Esophagus mucosa (tissue), 1 donor: Measurements from ENCODE around the gene ROBO1. TPM values are rescaled to one million over a fixed set of nuclear protein-coding genes. Genes with fewer than 3 reads are reported as not detected.
"Not testable (repeated sequence)": the region's sequence is repeated elsewhere in the genome, so short reads cannot be mapped to it uniquely, and the experiment has no call there.

Source experiments
- ATAC-seq: fragments of 200-7000 bp; cut with Tn5 transposase; one replicate; pipeline ENCODE4 v1.9.1; 2020
- total RNA-seq: library from RNA; stranded (reverse); gene quantifications from one replicate; pipeline ENCODE4 v1.2.4, GENCODE V29; 2023
- donor health status: DM: yes; HTN: yes; CAD: no.

The ROBO1 gene
- total RNA-seq, 1 donor from 2014 or later = 52.4 TPM

DNA sequence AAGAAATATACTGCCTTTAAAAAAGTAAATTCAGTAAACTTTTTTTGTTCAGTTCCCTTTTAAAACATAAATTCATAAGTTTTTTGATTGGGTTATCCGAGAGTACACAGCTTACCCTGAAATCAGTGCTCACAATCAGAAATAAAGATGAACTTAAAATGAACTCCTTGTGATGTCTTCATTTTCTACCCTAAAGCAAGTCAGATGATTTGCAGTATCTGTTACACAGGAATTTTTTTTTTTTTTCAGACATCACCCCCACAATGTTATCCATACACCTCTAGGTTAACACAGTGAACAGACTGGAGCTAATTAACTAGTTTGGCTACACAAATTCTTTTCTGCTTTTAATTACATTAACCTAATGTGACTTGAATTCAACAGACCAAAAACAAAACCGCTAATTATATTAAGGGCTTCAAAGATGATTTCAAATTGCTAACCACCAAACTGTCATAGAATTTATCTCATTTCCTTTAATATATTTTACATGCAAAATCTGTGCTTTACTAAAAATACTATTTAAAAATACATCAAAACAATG, 1042.0 kb downstream of the ROBO1 start:
- ATAC-seq = no peak

DNA sequence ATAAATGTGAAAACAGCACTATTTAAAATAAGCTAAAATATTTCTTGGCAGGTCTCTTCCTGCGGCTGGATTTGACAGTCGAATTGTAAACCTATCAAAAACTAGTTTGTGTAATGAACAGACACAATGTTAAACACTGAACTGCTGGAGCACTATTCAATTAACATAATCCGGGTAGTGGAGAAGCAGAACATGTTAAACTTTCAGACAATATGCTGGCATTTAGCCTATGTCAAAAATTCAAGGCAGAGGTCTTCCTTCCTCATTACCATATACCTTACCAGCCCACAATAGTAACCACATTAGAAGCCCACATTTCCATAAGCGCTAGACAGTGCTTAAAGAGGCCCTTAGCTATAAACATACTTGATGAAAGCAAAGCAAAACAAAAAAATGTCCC, 1042.9 kb downstream of the ROBO1 start:
- ATAC-seq = no peak

DNA sequence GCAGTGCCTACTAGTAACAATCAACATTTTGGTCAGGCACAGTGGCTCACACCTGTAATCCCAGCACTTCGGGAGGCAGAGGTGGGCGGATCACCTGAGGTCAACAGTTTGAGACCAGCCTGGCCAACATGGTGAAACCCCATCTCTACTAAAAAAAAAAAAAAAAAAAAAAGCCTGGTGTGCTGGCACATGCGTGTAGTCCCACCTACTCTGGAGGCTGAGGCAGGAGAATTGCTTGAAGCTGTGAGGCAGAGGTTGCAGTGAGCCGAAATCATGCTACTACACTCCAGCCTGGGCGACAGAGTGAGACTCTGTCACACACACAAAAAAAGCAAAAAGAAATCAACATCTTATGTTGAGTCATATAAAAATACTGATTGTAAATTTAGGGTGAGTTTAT, 1043.4 kb downstream of the ROBO1 start:
- ATAC-seq = not testable (repeated sequence)

DNA sequence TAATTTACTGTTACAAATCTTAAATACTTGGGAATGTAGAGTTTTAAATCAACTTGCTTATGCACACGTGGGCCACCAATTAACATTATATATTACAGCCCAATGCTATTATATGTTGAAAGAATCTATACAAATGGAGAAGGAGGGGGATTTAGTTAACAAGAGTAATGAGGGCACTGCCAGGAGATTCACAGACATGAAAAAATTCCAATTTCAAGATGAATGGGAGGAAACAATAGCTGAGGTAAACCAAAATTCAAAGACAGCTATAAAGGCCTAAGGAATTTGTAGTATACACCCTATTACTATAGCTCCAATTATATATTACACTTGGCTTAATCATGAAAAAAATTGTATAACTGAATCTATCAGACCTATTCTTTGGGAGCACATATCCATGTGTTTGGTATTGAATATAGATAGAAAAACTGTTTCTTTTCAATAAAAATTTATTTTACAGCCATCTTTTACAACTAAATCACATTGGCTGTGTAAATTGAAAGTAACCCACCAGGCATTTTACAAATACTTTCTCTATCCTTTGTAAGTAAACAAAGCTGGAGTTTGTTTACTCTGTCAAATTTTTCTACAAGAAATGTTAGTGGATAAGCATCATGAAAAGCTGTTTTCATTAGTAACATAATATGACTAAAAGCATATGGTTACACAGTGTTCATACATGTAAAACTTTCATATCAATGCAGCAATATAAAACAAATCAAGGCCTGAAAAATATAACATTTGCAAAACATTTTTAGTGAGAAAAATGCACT, 1045.8 kb downstream of the ROBO1 start:
- no peak for ATAC-seq

DNA sequence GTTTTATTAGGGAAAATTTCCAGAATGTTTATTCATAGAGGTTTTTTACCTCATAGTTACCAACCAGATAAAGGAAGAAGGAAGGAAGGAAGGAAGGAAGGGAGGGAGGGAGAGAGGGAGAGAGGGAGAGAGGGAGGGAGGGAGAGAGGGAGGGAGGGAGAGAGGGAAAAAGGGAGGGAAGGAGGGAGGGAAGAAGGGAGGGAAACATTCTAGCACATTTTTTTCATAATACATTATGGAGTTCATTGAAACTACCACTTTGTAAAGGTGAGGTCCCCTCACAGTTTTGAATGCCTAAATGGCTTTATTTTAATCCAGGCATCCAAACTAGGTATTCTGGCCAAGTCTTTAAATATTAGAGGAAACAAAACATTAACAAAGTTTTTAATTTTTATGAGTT, 1049.1 kb downstream of the ROBO1 start:
- no peak for ATAC-seq

DNA sequence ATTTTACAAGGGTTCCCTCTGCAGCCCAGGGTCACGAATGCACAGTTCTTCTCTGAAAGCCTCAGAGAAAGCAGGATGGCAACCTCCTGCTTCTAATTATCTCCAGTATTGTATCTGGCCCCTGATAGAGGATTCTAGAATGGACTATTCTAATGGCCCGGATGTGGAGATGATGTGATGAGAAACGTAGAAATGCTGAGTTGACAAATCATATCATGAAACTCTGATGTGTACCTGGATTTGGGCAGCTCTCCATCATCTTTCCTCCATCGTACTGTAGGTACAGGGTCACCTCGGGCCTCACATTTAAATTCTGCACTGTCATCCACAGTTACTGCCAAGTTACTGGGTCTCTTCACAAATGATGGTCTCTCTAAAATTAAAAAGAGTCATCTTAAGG, 1050.8 kb downstream of the ROBO1 start:
- no peak for ATAC-seq

DNA sequence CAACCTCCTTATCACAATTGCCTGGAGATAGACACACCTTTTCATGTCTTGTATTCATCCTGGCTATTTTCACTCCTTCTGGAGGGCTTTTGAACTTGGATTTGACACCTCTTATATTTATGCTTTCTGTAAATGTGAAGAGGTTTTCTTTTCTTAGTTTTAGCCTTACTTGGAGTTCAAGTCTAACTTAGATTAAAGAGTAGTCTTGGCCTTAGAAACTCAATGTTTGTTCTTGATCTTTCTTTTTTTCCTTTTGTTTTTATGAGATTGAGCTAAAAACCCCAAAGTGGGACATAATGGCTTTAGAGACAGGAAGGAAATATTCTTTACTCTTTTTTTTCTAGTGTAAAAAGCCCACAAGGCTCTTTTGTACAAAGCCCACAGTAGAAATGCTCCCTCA, 1054.9 kb downstream of the ROBO1 start:
- ATAC-seq = no peak

DNA sequence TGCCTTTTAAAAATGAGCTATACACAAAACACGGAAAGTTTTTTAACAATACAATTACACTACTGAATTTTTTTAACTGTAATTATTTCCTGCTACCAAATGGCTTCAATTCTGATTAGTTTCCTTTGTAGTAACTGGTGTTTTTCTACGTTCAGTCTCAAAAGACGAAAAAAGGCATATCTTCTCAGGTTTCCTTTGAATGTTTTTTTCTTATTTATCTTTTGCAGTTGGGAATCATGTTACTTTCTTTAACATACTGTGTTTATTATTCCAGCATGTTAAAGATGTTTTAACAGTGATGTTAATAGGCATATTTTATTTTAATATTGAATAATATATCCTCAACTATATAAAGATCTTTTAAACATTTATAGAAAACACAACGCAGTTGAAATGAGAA, 1055.5 kb downstream of the ROBO1 start:
- ATAC-seq = no peak

DNA sequence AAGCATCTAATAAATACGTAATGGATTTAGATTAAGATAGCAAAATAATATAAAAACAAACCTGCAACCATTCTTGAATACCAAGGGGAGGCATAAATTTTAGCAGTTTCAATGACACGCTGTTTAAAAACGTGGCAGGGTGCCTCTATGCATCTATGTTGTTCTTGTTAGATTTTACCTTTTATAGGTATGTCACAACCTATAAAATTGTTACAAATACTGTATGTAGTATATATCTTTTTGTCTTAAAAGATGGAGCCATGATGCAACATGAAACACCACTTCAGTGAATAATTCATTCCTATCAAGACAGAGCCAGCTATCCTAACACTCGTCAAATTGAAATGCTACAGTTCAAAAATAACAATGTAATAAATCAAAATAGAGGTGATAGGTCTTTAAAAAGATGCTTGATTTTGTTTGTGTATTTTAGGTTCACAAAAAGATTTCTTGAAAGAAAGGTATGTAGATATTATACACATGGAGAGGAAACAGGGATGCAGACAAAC, 1059.2 kb downstream of the ROBO1 start:
- no peak for ATAC-seq

DNA sequence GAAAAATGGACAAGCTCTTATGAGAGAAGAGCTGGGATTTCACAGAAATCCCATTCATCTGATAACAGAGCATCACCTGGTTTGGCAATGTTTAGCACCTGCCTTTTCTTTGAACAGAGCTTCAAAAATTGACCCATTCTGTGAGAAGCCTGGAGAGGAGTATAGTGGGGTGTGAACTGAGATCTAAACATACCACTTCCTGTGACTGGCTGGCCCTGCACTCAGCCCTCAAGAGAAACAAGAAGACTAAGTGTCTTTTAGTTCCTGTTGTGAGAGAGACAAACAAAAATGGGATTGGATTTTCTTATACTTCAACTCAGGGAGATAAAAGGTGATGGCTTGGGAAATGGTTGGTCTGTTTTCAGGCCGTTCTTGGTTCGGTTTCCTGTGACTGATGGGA, 1060.2 kb downstream of the ROBO1 start:
- ATAC-seq = no peak

DNA sequence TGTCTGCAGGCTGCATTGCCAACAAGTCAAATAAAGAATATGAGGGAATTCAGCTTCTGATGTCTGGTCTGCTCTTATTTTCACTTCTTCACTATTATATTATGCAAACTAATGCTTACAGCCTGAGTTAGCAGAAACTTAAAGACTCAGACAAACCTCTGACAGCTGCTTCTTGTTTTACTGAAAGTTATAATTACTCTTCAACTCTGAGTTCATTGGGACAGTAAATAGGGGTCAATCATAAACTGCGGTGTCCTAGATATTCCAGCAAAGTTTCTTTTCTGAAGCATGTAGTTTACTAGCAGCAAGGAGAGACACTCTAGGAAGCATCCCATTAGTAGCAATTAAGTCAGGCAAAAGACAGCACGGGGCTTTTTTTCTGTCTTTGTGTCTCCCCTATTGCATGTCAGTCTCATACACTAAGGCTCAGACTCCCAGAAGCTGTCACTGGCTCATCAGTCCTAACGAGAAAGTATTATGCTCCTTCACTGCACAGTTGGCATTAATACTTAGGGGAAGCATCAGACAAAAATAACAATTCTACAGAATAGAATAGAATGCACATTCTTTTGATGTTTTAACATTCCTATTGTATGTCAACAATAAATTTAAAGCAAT, 1060.8 kb downstream of the ROBO1 start:
- no peak for ATAC-seq

DNA sequence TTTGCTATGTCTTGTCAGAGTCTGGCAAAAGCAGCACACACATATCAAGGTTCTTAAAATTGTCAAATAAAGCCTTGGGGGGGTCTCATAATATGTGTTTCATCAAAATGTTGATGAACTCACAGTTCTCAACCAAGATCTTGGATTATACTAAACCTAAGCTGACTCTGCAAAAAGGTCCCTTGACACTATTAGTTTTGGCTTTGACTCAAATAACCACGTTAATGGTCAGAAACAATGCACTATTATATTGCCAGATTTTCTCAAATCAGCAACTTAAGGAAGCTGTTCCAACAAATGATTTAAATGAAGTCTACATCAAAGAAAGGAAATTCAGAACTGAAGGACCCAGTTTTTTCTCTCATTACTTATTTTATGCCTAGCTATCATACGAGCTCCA, 1063.9 kb downstream of the ROBO1 start:
- no peak for ATAC-seq

DNA sequence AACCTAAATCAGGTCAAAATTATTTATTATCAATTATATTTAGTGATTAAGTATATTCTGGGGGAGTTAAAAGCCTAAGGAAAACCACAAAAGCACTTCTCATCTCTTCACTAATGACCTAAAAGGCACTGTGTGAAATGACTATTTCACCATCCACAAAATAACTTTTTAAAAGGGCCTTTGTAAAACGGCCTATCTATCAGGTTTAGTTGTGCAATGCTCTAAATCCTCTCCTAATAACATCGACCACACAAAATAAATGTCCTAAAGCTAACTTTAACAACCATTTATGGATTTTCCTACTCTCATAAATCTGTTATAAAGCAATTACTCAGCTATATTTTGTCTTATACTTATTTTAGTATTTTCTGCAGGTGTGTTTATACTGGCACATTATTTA, 1066.3 kb downstream of the ROBO1 start:
- no peak for ATAC-seq

DNA sequence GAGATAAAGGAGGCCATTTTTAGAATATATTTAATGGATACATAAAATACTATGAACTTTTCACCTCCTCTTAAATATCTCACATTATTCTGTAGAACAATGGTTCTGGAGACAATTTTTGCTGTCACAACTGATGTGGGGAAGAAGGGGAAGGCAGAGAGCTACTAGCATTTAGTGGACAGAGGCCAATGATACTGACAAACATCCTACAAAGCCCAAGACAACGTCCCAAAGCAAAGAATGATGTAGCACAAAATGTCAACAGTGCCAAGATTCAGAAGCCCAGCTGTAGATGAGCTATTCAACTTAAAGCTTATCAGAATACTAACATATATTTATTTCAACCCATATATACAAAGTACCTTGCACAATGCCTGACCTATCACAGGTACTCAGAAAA, 1069.4 kb downstream of the ROBO1 start:
- ATAC-seq = no peak

DNA sequence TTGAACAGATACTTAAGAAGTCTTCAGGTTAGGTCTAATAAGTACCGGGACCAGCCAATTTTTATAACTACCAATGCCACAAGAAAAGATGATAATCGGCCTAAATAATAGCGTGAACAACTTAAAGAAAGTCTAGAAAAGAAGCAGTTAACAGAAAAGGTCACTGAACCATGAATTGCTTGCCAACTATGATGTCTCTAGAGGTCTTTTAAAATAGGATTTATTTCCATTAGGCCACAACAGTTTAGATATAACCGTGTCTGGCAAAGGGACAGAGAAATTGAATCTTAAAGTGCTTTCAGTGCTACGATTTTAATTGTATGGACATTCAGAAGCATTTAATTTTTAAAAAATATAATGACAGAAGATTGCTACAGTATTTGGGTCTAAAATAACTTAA, 1070.4 kb downstream of the ROBO1 start:
- ATAC-seq = no peak

DNA sequence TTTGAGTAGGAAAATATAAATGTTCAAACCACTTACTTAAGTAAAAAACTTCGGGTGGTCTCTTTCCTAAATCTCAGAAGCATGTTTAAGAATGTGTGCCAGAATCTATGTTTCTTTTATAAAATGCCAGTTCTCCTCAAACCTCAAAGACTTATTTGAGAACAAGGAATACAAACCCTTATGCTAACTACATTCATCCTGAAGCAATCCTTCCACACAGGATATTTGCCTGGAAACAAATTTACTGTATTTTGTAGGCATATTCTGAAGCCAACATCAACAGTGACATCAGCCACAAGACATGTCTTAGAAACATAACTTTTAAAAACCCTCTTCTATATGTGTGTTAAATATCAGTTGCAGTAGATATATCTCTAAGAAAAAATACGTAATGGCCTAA, 1077.0 kb downstream of the ROBO1 start:
- no peak for ATAC-seq

DNA sequence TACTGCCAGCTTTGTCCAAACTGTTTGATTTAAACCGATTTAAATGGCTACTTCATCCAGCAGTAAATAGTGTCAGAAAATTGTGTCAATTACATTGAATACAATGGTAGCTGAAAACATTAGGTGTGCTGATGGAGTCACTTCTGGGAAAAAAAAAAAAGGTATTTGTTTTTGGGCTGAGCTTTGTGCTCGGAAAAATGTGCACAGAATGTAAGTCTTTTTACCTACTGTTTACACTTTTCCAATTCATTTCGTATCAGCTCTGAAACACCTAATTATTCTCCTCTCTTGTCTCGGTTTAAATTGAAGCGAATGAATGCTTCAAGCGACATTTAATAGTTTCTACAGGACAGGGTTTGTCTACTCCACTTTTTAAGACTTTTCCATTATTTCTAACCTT, 1078.4 kb downstream of the ROBO1 start:
- ATAC-seq = no peak

DNA sequence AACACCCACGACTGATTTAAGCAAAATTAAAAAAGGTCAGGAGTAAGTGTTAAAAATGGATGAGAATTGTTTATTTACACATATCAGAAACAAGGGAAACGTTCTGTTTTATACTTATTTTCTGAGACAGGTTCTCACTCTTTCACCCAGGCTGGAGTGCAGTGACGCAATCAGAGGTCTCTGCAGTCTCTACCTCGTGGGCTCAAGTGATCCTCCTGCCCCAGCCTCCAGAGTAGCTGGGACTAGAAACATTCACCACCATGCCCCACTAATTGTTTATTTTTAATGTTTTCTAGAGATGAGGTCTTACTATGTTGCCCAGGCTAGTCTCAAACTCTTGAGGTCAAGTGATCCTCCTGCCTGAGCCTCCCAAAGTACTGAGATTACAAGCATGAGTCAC, 1080.3 kb downstream of the ROBO1 start:
- ATAC-seq = no peak

DNA sequence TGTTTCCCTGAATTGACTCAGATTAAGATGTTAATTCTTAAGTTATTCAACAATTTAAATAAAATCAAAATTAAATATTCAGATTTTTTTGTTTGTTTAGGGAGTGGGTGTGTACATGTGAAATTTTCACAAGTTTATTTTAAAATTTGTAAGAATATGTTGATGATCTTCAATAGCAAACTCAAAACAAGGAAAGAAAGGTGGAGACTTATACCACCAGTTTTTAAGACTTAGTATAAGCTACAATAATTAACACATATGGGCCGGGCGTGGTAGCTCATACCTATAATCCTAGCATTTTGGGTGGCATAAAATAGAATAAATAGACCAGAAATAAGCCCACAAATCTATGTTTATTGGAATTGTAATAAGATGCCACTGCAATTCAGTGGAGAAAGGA, 1084.5 kb downstream of the ROBO1 start:
- ATAC-seq = no peak

DNA sequence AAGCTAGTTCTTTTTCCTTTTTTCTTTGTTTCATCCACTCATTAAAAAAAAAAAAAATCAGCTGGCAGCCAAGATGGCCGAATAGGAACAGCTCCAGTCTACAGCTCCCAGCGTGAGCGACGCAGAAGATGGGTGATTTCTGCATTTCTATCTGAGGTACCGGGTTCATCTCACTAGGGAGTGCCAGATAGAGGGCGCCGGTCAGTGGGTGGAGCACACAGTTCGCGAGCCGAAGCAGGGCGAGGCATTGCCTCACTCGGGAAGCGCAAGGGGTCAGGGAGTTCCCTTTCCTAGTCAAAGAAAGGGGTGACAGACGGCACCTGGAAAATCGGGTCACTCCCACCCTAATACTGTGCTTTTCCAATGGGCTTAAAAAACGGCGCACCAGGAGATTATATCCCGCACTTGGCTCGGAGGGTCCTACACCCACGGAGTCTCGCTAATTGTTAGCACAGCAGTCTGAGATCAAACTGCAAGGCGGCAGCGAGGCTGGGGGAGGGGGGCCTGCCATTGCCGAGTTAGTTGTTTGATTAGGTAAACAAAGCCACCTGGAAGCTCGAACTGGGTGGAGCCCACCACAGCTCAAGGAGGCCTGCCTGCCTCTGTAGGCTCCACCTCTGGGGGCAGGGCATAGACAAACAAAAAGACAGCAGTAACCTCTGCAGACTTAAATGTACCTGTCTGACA, 1092.5 kb downstream of the ROBO1 start:
- ATAC-seq = not testable (repeated sequence)

DNA sequence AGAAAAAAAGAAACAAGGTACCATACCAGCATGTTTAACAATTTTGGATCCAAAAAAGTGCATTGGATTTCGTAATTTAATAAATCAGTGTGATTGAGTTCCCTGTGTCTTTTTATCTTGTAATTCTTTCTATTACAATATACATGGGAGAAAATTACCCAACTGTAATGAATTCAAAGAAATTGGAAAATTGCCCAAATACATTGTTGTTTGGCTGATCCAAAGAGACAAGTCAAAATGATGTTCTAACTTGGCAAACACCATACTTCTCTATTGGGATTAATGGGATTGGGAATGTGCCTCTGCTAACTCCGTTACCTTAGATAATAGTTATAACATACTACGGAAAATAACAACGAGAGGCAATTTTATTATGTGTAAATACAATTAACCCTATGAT, 1097.1 kb downstream of the ROBO1 start:
- ATAC-seq = no peak

DNA sequence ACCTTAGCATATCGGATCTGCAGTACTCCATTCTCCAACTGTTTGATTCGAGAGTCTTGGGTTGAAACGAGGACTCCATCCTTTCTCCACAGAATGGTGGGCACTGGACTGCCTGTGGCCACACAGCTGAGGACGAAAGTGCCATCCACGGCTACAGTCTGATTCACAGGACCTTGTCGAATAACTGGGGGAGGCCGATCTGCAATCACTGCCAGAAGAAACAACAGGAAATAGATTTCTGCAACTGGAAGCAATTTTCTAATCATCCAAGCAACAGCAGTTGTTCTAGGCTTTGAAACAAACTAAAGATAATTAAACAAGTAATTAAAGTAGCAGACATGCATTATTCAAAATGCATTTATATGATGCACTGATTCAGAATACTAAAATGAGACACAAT, 1097.7 kb downstream of the ROBO1 start:
- ATAC-seq = no peak

DNA sequence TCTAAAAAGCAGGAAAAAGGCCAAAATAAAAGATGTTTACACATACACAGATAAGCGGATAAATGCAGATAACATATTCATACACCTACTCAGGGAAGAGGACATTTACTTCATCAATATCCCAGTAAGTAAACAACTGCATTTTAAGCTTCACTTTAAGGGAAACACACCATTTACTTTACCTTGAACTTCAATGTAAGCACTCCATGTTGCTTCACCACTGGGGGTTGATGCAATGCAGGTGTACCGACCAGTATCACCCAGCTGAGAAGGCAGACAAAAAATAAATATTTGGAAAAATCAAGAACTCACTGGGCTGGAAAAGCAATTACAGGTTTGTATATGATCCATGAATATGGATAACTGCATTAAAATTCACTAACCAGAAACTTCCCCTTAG, 1099.5 kb downstream of the ROBO1 start:
- no peak for ATAC-seq

DNA sequence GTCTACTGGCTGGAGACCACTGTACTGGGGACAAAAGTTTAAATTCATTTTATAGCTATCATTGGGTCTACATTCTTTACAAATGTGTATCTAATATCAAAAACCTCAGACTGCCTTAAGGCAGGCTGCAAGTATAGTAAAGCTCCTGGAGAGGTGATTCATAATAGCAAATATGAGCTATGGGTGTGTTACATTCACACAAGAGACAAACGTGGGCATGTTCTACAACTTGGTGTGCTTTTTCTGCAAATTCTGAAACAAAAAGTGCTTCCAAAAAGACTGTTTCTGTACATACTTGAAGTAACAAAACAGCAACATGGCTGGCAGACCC, 1101.4 kb downstream of the ROBO1 start:
- peak; percentile 87 for ATAC-seq
